HG02571 (cell line): ENCODE measurements around the gene RNPEPL1.
A peak's percentile ranks its signal among the peaks of the same experiment; 100 is the strongest.

Experiments used
- ATAC-seq: cut with Tn5 transposase; IDR thresholded peaks from one replicate; pipeline ENCODE4 v1.9.1; 2021; ENCODE audit warnings: mild to moderate bottlenecking, moderate library complexity; ENCODE audit not compliant: unreplicated experiment

Gene RNPEPL1

GRCh38 chr2:240564561-240565332, 3.5 kb upstream of the RNPEPL1 start:
- no peak for ATAC-seq

GRCh38 chr2:240565333-240566202, 2.7 kb upstream of the RNPEPL1 start:
- ATAC-seq: peak; percentile 32

- ATAC-seq: peak; percentile 41
These were observed 1.8 kb upstream of the RNPEPL1 start for GRCh38 chr2:240566203-240567136.

- ATAC-seq: no peak
These were observed 980 bp upstream of the RNPEPL1 start for GRCh38 chr2:240567137-240567871.

GRCh38 chr2:240568678-240569522, 616 bp downstream of the RNPEPL1 start:
- ATAC-seq: peak; percentile 2

GRCh38 chr2:240569523-240569997, 1.3 kb downstream of the RNPEPL1 start:
- ATAC-seq: no peak

- ATAC-seq: no peak
These were observed 1.8 kb downstream of the RNPEPL1 start for GRCh38 chr2:240569998-240570530.

- ATAC-seq: no peak
These were observed 2.4 kb downstream of the RNPEPL1 start for GRCh38 chr2:240570531-240571313.

- ATAC-seq: no peak
These were observed 3.2 kb downstream of the RNPEPL1 start for GRCh38 chr2:240571314-240571973.

GRCh38 chr2:240572141-240573031, 4.1 kb downstream of the RNPEPL1 start:
- no peak for ATAC-seq

- no peak for ATAC-seq
These were observed 4.8 kb downstream of the RNPEPL1 start for GRCh38 chr2:240573071-240573515.

- ATAC-seq: no peak
These were observed 5.5 kb downstream of the RNPEPL1 start for GRCh38 chr2:240573516-240574385.

- no peak for ATAC-seq
These were observed 6.3 kb downstream of the RNPEPL1 start for GRCh38 chr2:240574386-240575100.

GRCh38 chr2:240575101-240575965, 7.0 kb downstream of the RNPEPL1 start:
- no peak for ATAC-seq
